Lung (tissue), 12 donors: ENCODE results near the gene CDH23. TPM values are rescaled to one million over a fixed set of nuclear protein-coding genes. Genes with fewer than 3 reads are reported as not detected.

Source experiments
- ATAC-seq: fragments of 200-7000 bp; cut with Tn5 transposase; one replicate; pipeline ENCODE4 v1.9.1; 2020; ENCODE audit warnings: moderate number of reproducible peaks; ENCODE audit not compliant: insufficient read depth, low FRiP score
- DNase-seq, 3 donors: peaks; one replicate each; pipeline ENCODE4 v3.0.0-alpha.2; 2013 to 2017
- H3K27ac ChIP-seq, 2 donors: one replicate each; pipeline ENCODE4 v1.5.1; 2013; ENCODE audit warnings: mild to moderate bottlenecking in 2 of 2, moderate library complexity in 2 of 2, control low read depth in 1 of 2, inconsistent platforms in 1 of 2, low read depth in 1 of 2, low read length in 1 of 2
- H3K27me3 ChIP-seq, 3 donors: one replicate each; pipeline ENCODE4 v1.5.1; 2013; ENCODE audit warnings: low read length in 2 of 3; ENCODE audit not compliant: control insufficient read depth in 3 of 3, insufficient read depth in 3 of 3
- H3K36me3 ChIP-seq, 4 donors: one replicate each; pipeline ENCODE4 v1.5.1; 2013; ENCODE audit warnings: low read length in 4 of 4, mild to moderate bottlenecking in 1 of 4, moderate library complexity in 1 of 4; ENCODE audit not compliant: control insufficient read depth in 4 of 4, insufficient read depth in 4 of 4
- H3K4me1 ChIP-seq, 5 donors: one replicate each; pipeline ENCODE4 v1.5.1; 2013; ENCODE audit warnings: low read length in 5 of 5, mild to moderate bottlenecking in 2 of 5, moderate library complexity in 1 of 5; ENCODE audit not compliant: control insufficient read depth in 5 of 5, insufficient read depth in 5 of 5
- H3K4me3 ChIP-seq: one replicate; pipeline ENCODE4 v1.5.1; 2013; ENCODE audit warnings: mild to moderate bottlenecking, control low read depth, moderate library complexity
- H3K9ac ChIP-seq, 2 donors: one replicate each; pipeline ENCODE4 v1.5.1; 2013; ENCODE audit warnings: low read length in 2 of 2, control low read depth in 1 of 2; ENCODE audit not compliant: insufficient read depth in 1 of 2
- H3K9me3 ChIP-seq, 4 donors: one replicate each; pipeline ENCODE4 v1.5.1; 2013; ENCODE audit warnings: low read length in 3 of 4, mild to moderate bottlenecking in 1 of 4, moderate library complexity in 1 of 4; ENCODE audit not compliant: control insufficient read depth in 4 of 4, insufficient read depth in 3 of 4
- CTCF ChIP-seq: IDR thresholded peaks from 2 replicates; pipeline ENCODE4 v1.5.1; 2012; ENCODE audit warnings: mild to moderate bottlenecking; ENCODE audit errors: control extremely low read depth, extremely low read depth
- WGBS, 2 donors: extraction: QIAGEN DNeasy Blood & Tissue Kit; methylation state at CpG; one replicate each; pipeline ENCODE4 v1.1.7; 2013; 5-methylcytosine and 5-hydroxymethylcytosine counted together
- polyA plus RNA-seq, 2 donors: library from polyadenylated mRNA; stranded (reverse); fragments of 200-250 nt; gene quantifications; one replicate each; pipeline ENCODE4 v1.2.1, GENCODE V29; 2013
- total RNA-seq, 2 donors: library from RNA; depleted of rRNA in 1 of 2; stranded (reverse); fragments of >200 nt in 1 of 2; gene quantifications; one replicate each; pipeline ENCODE4 v1.2.1, GENCODE V29; 2014 to 2021
- donor health status: control.
- donor health status: control.
- donor health status: Bipolar disorder and iron deficiency.
- donor health status: healthy.
- donor health status: DM: yes; HTN: yes; CAD: no.

The CDH23 gene
- total and polyA plus RNA-seq, 4 donors: 4.5 to 29.5 (median 6.0) TPM

- H3K9ac ChIP-seq: no peak overlapping the region
- H3K9me3 ChIP-seq: peaks cover 0 to 5% (median 0%) of the 10 kb centered on the region in 4 donors
- DNase-seq (no peak), ATAC-seq (no peak)
- no peak overlapping the region for H3K27ac ChIP-seq
- TF ChIP-seq CTCF: no peak
- H3K4me1 ChIP-seq: no peaks in the 10 kb centered on the region
- H3K36me3 ChIP-seq: no peaks in the 10 kb centered on the region
- peaks cover 0 to 3% (median 0%) of the 10 kb centered on the region in 3 donors for H3K27me3 ChIP-seq
- H3K4me3 ChIP-seq: no peak overlapping the region
- WGBS, 2 donors: 84 to 88% methylated on average over 5 of the region's 5 CpGs
Observed at GRCh38 chr10:71522442-71523144, 125.9 kb downstream of the CDH23 start.

- 91 to 95% methylated on average over 6 of the region's 6 CpGs for WGBS, 2 donors
- Histone ChIP-seq H3K4me1 (peaks cover 0 to 3% (median 0%) of the 10 kb centered on the region in 5 donors), H3K27ac (no peak overlapping the region), H3K9me3 (peaks cover 0 to 5% (median 0%) of the 10 kb centered on the region in 4 donors), H3K36me3 (no peaks in the 10 kb centered on the region), H3K9ac (no peak overlapping the region), H3K4me3 (no peak overlapping the region), H3K27me3 (peaks cover 0 to 3% (median 0%) of the 10 kb centered on the region in 3 donors)
- TF ChIP-seq CTCF: no peak
- no peak for DNase-seq
- ATAC-seq: no peak
Observed at GRCh38 chr10:71523756-71524155, 127.0 kb downstream of the CDH23 start.

- no peak overlapping the region for H3K9ac ChIP-seq
- no peak overlapping the region for H3K27ac ChIP-seq
- TF ChIP-seq CTCF: no peak
- no peak overlapping the region for H3K4me3 ChIP-seq
- H3K9me3 ChIP-seq: peaks cover 0 to 5% (median 0%) of the 10 kb centered on the region in 4 donors
- H3K4me1 ChIP-seq: peaks cover 0 to 10% (median 0%) of the 10 kb centered on the region in 5 donors
- WGBS, 2 donors: 85 to 87% methylated on average over 5 of the region's 5 CpGs
- H3K27me3 ChIP-seq: peaks cover 0 to 3% (median 0%) of the 10 kb centered on the region in 3 donors
- ATAC-seq: no peak
- no peak for DNase-seq
- no peaks in the 10 kb centered on the region for H3K36me3 ChIP-seq
Observed at GRCh38 chr10:71525092-71525491, 128.4 kb downstream of the CDH23 start.
